Femur (tissue), 1 donor: Measurements from ENCODE around the gene PGD.

Source experiments
- DNase-seq: peaks from one replicate; pipeline ENCODE4 v3.0.0-alpha.2; 2017

The PGD gene

GRCh38 chr1:10398734-10399443 lies at the start of gene PGD:
Gene PGD (plus strand): TSS chr1:10399064. CDS start chr1:10399118, 54 bp downstream.
- DNase-seq: peak; percentile 99

DNA sequence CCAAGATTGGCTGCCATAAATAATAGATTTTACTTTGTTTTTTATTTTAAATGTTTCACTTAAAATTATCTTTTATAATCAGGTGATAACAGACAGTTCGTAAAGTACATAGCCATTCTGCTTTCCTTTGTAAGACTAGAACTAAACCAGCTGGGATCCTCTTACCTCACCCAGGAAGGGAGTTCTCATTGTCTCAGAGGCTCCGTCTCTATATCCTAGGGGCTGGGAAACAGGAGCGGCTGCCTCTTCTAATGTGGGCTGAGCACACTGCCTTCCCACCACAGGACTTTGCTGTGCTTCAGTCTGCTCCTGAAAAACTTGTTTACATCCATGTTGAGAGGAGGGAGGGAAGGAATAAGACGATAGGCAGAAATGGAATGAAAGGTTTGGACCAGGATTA lies 45.6 kb upstream of the PGD start:
- no peak for DNase-seq

DNA sequence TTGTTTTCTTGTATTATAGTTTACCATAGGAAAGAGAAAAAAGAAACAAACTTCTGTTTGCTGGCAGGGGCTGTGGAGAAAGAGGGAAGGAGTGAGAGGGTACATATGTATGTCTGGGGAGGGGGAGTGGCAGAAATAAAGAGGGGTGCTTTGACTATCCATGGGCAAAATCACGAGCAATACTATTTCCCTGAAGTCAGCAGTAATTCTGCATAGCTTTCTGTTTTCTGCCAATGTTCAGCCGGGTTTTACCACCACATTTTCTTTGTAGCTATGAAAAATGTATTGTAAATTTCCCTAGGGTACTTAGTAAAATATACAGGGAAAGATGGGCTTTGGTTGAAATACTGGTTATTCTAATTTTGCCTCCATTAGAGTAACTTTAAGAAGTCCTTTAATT lies 45.2 kb upstream of the PGD start:
- DNase-seq: no peak

DNA sequence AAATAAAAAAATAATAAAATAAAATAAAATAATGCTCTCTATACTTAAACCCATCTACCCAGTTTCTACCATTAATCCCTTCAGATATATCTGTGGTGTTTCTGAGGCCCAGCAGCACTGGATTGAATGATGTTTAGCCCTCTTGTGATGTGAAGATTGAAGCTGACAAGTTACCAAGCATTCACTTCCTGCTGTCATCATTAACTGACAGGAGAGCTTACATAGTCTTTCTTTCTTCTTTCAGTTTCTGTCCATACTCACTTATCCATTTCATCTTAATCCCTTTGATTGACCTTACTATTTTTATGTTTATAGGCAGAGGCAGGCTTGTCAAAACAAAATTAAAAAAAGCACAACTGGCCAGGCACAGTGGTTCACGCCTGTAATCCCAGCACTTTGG lies 38.8 kb upstream of the PGD start:
- no peak for DNase-seq

GRCh38 chr1:10361515-10361914 lies 37.3 kb upstream of the PGD start:
- DNase-seq: no peak

DNA sequence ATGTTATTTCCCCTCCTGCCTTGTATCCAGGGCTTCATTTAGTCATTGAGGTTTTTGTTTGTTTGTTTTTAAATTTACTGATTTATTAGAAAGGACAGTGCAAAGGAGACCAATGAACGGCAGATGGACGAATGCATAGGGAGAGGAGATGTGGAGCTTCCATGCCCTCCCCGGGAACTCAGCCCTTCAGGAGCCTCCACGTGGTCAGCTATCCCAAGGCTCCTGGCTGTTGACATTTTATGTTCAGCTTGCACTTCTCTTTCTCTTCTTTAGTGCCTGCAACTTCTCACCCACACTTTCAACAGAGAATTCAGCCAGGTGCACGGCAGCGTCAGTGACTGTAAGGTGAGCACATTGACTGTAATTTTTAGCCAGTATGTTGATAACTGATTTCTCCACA lies 30.7 kb upstream of the PGD start:
- no peak for DNase-seq

DNA sequence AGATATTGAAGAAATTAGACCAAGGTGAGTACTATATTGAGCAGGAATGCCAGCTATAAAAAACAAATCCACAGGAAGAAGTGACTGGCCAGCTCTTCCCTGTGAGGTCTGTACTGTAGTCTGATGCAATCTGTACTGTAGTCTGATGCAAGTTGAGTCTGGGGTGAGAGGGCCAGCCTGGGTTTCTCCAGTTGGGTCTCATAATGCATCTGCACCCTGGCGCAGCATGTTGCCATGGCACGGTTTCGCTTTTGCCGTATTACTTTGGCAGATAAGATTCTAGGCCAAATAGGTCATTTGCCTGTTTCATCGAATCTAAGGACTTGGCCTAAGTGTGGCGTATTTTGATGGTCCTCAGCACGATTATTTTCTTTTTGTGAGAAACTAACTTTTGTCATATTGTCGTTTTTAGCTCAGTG lies 24.4 kb upstream of the PGD start:
- DNase-seq: no peak

DNA sequence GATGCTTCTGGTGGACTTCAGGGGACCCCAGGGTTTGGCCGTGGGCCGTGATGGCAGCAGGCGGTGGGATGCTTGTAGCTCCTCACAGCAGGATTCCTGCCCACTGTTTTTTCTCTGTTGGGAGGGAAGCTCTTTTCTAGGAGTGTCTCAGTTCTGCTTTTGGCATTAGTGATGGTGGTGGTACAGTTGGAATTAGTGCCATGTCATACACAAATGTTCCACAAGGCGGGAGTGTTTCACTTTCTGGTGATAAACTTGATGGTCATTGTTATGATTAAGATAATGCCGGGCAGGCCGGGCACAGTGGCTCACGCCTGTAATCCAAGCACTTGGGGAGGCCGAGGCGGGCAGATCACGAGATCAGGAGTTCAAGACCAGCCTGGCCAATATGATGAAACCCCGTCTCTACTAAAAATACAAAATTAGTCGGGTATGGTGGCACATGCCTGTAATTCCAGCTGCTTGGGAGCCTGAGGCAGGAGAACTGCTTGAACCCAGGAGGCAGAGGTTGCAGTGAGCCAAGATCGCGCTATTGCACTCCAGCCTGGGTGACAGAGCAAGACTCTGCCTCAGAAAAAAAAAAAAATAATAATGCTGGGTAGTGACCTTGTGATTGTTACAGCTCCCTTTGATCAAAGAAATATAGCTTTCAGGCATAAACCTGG lies 21.4 kb upstream of the PGD start:
- DNase-seq: peak; percentile 64

GRCh38 chr1:10378081-10378841 lies 20.6 kb upstream of the PGD start:
- peak; percentile 64 for DNase-seq

GRCh38 chr1:10379101-10379620 lies 19.7 kb upstream of the PGD start:
- no peak for DNase-seq

GRCh38 chr1:10379676-10380075 lies 19.2 kb upstream of the PGD start:
- DNase-seq: no peak

GRCh38 chr1:10380594-10381275 lies 18.1 kb upstream of the PGD start:
- peak; percentile 74 for DNase-seq

GRCh38 chr1:10383630-10384029 lies 15.2 kb upstream of the PGD start:
- no peak for DNase-seq

- no peak for DNase-seq
These were observed 14.6 kb upstream of the PGD start for GRCh38 chr1:10384219-10384618.

DNA sequence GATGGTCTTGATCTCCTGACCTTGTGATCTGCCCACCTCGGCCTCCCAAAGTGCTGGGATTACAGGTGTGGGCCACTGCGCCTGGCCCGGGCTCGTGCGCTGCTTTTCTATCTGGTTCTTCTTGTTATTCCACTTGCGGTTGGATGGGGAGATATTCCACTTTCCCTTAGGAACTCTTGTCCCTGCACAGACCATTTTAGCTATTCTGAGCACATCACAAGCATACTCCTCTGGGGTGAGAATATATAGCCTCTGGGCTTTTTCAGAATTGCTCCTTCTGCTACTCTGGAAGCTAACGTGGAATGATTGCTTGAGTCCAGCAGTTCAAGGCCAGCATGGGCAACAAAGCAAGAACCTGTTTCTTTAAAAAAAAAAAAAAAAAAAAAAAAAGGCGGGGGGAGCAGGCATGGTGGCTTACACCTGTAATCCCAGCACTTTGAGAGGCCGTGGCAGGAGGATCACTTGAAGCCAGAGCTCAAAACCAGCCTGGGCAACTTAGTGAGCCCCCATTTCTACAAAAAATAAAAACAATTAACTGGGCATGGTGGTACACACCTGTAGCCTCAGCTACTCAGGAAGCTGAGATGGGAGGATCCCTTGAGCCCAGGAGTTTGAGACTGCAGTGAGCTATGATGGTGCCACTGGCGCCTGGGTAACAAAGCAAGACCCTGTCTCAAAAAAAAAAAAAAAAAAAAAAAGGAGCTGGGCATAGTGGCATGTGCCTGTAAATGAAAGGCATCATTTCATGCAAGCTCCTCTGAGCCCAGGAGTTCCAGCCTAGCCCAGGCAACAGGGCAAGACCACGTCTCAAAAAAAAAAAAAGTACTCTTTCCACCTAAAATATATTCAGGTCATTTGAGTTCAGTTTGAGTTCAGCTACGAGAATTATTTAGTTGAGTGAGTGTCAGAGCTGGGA lies 11.8 kb upstream of the PGD start:
- no peak for DNase-seq

- peak; percentile 85 for DNase-seq
These were observed 11.0 kb upstream of the PGD start for GRCh38 chr1:10387677-10388386.

GRCh38 chr1:10388387-10388715 lies 10.5 kb upstream of the PGD start:
- no peak for DNase-seq

GRCh38 chr1:10389271-10389973 lies 9.4 kb upstream of the PGD start:
- no peak for DNase-seq

- no peak for DNase-seq
These were observed 2.0 kb upstream of the PGD start for GRCh38 chr1:10396870-10397269.

- DNase-seq: no peak
These were observed 558 bp upstream of the PGD start for GRCh38 chr1:10398278-10398733.
